ENCODE results near the gene ICE1. TPM values are rescaled to one million over a fixed set of nuclear protein-coding genes. Genes with fewer than 3 reads are reported as not detected.

Gene ICE1
- total RNA-seq, 1 experiment from 2014 or later = 68.4 TPM

- Histone ChIP-seq H4K20me1 (ENCODE audit: insufficient read depth) (no peaks in the 10 kb centered on the region), H3K36me3 (ENCODE audit: low read depth) (no peaks in the 10 kb centered on the region), H2AFZ (no peak overlapping the region), H3K27ac (no peak overlapping the region), H3F3A (ENCODE audit: insufficient read depth, low read depth) (no peaks in the 10 kb centered on the region), H3K4me3 (no peak overlapping the region), H3K9me3 (ENCODE audit: insufficient read depth, low read depth) (peaks cover 3% of the 10 kb centered on the region; the same call in 1 of the 2 replicates), H3K27me3 (ENCODE audit: insufficient read depth, low read depth) (no peaks in the 10 kb centered on the region), H3K4me2 (no peak overlapping the region), H3K4me1 (replicated peaks; ENCODE audit: insufficient read depth) (no peaks in the 10 kb centered on the region), H3K79me2 (ENCODE audit: low read depth) (no peaks in the 10 kb centered on the region), H3K9me2 (ENCODE audit: insufficient read depth) (no peaks in the 10 kb centered on the region)
- intact Hi-C loops (cut with micrococcal nuclease; ENCODE audit: unreplicated experiment) = no loop called here
- no peak for DNase-seq
- CTCF ChIA-PET = no interaction called here
- no TSS peak for BruUV-seq (replicated peaks)
- POLR2A ChIA-PET (ENCODE audit: unreplicated experiment) = no interaction called here
- TF ChIP-seq EZH2 (IDR thresholded peaks at IDR 0.05; ENCODE audit: low read depth) = no peak
Measured at GRCh38 chr5:5403741-5404140, 18.7 kb upstream of the ICE1 start.

- peaks cover 8% of the 10 kb centered on the region; the same call in 1 of the 2 replicates for H3K9me3 ChIP-seq (ENCODE audit: insufficient read depth, low read depth)
- no peaks in the 10 kb centered on the region for H3K36me3 ChIP-seq (ENCODE audit: low read depth)
- H3K27me3 ChIP-seq (ENCODE audit: insufficient read depth, low read depth) = no peaks in the 10 kb centered on the region
- no peak overlapping the region for H2AFZ ChIP-seq
- intact Hi-C loops (cut with micrococcal nuclease; ENCODE audit: unreplicated experiment) = no loop called here
- TF ChIP-seq EZH2 (IDR thresholded peaks at IDR 0.05; ENCODE audit: low read depth) (no peak), CTCF (conservative IDR thresholded peaks at IDR 0.05) (no peak)
- ChIA-PET POLR2A (ENCODE audit: unreplicated experiment) (no interaction called here), CTCF (no interaction called here)
- H3K79me2 ChIP-seq (ENCODE audit: low read depth) = no peaks in the 10 kb centered on the region
- no peak overlapping the region for H3K27ac ChIP-seq
- H3K9me2 ChIP-seq (ENCODE audit: insufficient read depth) = no peaks in the 10 kb centered on the region
- no peak for DNase-seq
- no TSS peak for BruUV-seq (replicated peaks)
- no peaks in the 10 kb centered on the region for H4K20me1 ChIP-seq (ENCODE audit: insufficient read depth)
- no peaks in the 10 kb centered on the region for H3F3A ChIP-seq (ENCODE audit: insufficient read depth, low read depth)
- no peaks in the 10 kb centered on the region for H3K4me1 ChIP-seq (replicated peaks; ENCODE audit: insufficient read depth)
- no peak overlapping the region for H3K4me2 ChIP-seq
- H3K4me3 ChIP-seq = no peak overlapping the region
Measured at GRCh38 chr5:5404381-5404780, 18.1 kb upstream of the ICE1 start.

- no peaks in the 10 kb centered on the region for H3F3A ChIP-seq (ENCODE audit: insufficient read depth, low read depth)
- no peaks in the 10 kb centered on the region for H3K79me2 ChIP-seq (ENCODE audit: low read depth)
- H3K36me3 ChIP-seq (ENCODE audit: low read depth) = no peaks in the 10 kb centered on the region
- no peaks in the 10 kb centered on the region for H3K4me1 ChIP-seq (replicated peaks; ENCODE audit: insufficient read depth)
- no peak overlapping the region for H2AFZ ChIP-seq
- ChIA-PET POLR2A (ENCODE audit: unreplicated experiment) (no interaction called here), CTCF (no interaction called here)
- H4K20me1 ChIP-seq (ENCODE audit: insufficient read depth) = no peaks in the 10 kb centered on the region
- BruUV-seq (replicated peaks) = no TSS peak
- TF ChIP-seq EZH2 (IDR thresholded peaks at IDR 0.05; ENCODE audit: low read depth) = no peak
- TF ChIP-seq CTCF (conservative IDR thresholded peaks at IDR 0.05) = no peak
- H3K27ac ChIP-seq = no peak overlapping the region
- H3K9me3 ChIP-seq (ENCODE audit: insufficient read depth, low read depth) = peaks cover 13% of the 10 kb centered on the region; the same call in 1 of the 2 replicates
- H3K4me2 ChIP-seq = no peak overlapping the region
- H3K27me3 ChIP-seq (ENCODE audit: insufficient read depth, low read depth) = no peaks in the 10 kb centered on the region
- intact Hi-C loops (cut with micrococcal nuclease; ENCODE audit: unreplicated experiment) = no loop called here
- no peak for DNase-seq
- no peak overlapping the region for H3K4me3 ChIP-seq
- H3K9me2 ChIP-seq (ENCODE audit: insufficient read depth) = no peaks in the 10 kb centered on the region
Measured at GRCh38 chr5:5405441-5405840, 17.0 kb upstream of the ICE1 start.

GRCh38 chr5:5407924-5408323 lies 14.6 kb upstream of the ICE1 start:
- peaks cover 13% of the 10 kb centered on the region; the same call in 1 of the 2 replicates for H3K9me3 ChIP-seq (ENCODE audit: insufficient read depth, low read depth)
- TF ChIP-seq EZH2 (IDR thresholded peaks at IDR 0.05; ENCODE audit: low read depth) (no peak), CTCF (conservative IDR thresholded peaks at IDR 0.05) (no peak)
- H3K36me3 ChIP-seq (ENCODE audit: low read depth) = no peaks in the 10 kb centered on the region
- H3K4me2 ChIP-seq = no peak overlapping the region
- no peaks in the 10 kb centered on the region for H3F3A ChIP-seq (ENCODE audit: insufficient read depth, low read depth)
- no peak overlapping the region for H3K4me3 ChIP-seq
- no peak for DNase-seq
- H3K79me2 ChIP-seq (ENCODE audit: low read depth) = no peaks in the 10 kb centered on the region
- H3K27me3 ChIP-seq (ENCODE audit: insufficient read depth, low read depth) = no peaks in the 10 kb centered on the region
- no peaks in the 10 kb centered on the region; the same call in 1 of the 2 replicates for H3K9me2 ChIP-seq (ENCODE audit: insufficient read depth)
- ChIA-PET CTCF (no interaction called here), POLR2A (ENCODE audit: unreplicated experiment) (interaction anchor here (0.6 kb wide), 1 partner anchor 14 kb away, joined by 5 read pairs; the partner anchor contains the start of gene ICE1)
- no peak overlapping the region for H2AFZ ChIP-seq
- BruUV-seq (replicated peaks) = no TSS peak
- intact Hi-C loops (cut with micrococcal nuclease; ENCODE audit: unreplicated experiment) = no loop called here
- no peaks in the 10 kb centered on the region for H4K20me1 ChIP-seq (ENCODE audit: insufficient read depth)
- no peaks in the 10 kb centered on the region for H3K4me1 ChIP-seq (replicated peaks; ENCODE audit: insufficient read depth)
- H3K27ac ChIP-seq = no peak overlapping the region
